Right lobe of liver (tissue), 6 donors: ENCODE results near the gene F13A1. TPM values are rescaled to one million over a fixed set of nuclear protein-coding genes. Genes with fewer than 3 reads are reported as not detected.

Source experiments
- ATAC-seq, 4 donors: fragments of 200-7000 bp; cut with Tn5 transposase; one replicate each; pipeline ENCODE4 v1.9.1; 2020; ENCODE audit warnings: mild to moderate bottlenecking in 4 of 4, moderate library complexity in 4 of 4
- DNase-seq, 3 donors: peaks; one replicate each; pipeline ENCODE4 v3.0.0-alpha.2; 2020
- H3K27ac ChIP-seq, 3 donors: fragments of 200-600 bp; one replicate each; pipeline ENCODE4 v1.8.0; 2022
- H3K27me3 ChIP-seq, 2 donors: fragments of 200-600 bp; one replicate each; pipeline ENCODE4 v1.8.0; 2022
- H3K36me3 ChIP-seq, 4 donors: fragments of 200-600 bp; sonication (generic) in 1 of 4; one replicate each; pipeline versions ENCODE4 v1.5.1 to v1.8.0; 2017 to 2022; ENCODE audit warnings: control low read depth in 1 of 4
- H3K4me1 ChIP-seq, 4 donors: fragments of 200-600 bp; sonication (generic) in 1 of 4; one replicate each; pipeline versions ENCODE4 v1.5.1 to v1.8.0; 2017 to 2022; ENCODE audit warnings: control low read depth in 1 of 4
- H3K4me3 ChIP-seq, 3 donors: fragments of 200-600 bp; one replicate each; pipeline ENCODE4 v1.8.0; 2022
- H3K9me3 ChIP-seq, 4 donors: fragments of 200-600 bp; sonication (generic) in 1 of 4; one replicate each; pipeline versions ENCODE4 v1.5.1 to v1.8.0; 2017 to 2022; ENCODE audit warnings: control low read depth in 1 of 4
- CTCF ChIP-seq, 4 donors: fragments of 200-600 bp in 3 of 4; fragments of 450-650 bp in 1 of 4; IDR thresholded peaks; one replicate each; pipeline versions ENCODE4 v1.5.1 to v1.8.0; 2016 to 2022; ENCODE audit warnings: antibody characterized with exemption in 4 of 4, mild to moderate bottlenecking in 2 of 4
- POLR2A ChIP-seq: fragments of 450-650 bp; IDR thresholded peaks from one replicate; pipeline ENCODE4 v1.6.1; 2017; ENCODE audit warnings: antibody characterized with exemption, mild to moderate bottlenecking
- WGBS: methylation state at CpG from one replicate; pipeline ENCODE4 v1.1.6; 2018; ENCODE audit warnings: low coverage, low lambda C conversion rate; ENCODE audit not compliant: insufficient coverage; ENCODE audit errors: missing lambda C conversion rate; 5-methylcytosine and 5-hydroxymethylcytosine counted together
- intact Hi-C, 2 donors: fragments of 100-400 bp; cut with DNase I; formaldehyde crosslinking; loops; one replicate each; pipeline versions ENCODE4 v1.11.2 to v1.14.1; 2022
- total RNA-seq, 6 experiments: library from RNA; depleted of rRNA in 2 of 6; stranded (reverse); fragments of >200 nt in 2 of 6; fragmentation: NEBNext Ultra II Directional in 3 of 6; extraction: Animal tissue kit (Norgen Biotek cat#: 25700) in 3 of 6; gene quantifications; one replicate each; pipeline versions ENCODE4 v1.1.0 to v1.2.4, GENCODE V29; 2016 to 2023
- donor health status: DM: no; HTN: yes; CAD: no.
- donor health status: DM: no; HTN: no; CAD: no.
- donor health status: DM: no; HTN: no; CAD: no.
- donor health status: DM: no; HTN: yes; CAD: no.
- donor health status: DM: no; HTN: yes; CAD: no.

Gene F13A1
- total RNA-seq, 6 experiments from 2014 or later: 0.86 to 10.1 (median 2.1) TPM

GRCh38 chr6:6218759-6219085 lies 101.7 kb downstream of the F13A1 start:
- no peaks in the 10 kb centered on the region for H3K9me3 ChIP-seq
- H3K4me1 ChIP-seq: no peaks in the 10 kb centered on the region
- DNase-seq (no peak), ATAC-seq (no peak)
- intact Hi-C loops: no loop called here
- H3K4me3 ChIP-seq: no peak overlapping the region
- no peaks in the 10 kb centered on the region for H3K27me3 ChIP-seq
- H3K27ac ChIP-seq: no peak overlapping the region
- WGBS: 70% methylated on average over 2 of the region's 3 CpGs
- TF ChIP-seq POLR2A (no peak), CTCF (IDR thresholded peaks at IDR 0.05) (no peak)
- H3K36me3 ChIP-seq: no peaks in the 10 kb centered on the region

GRCh38 chr6:6217855-6218758 lies 102.4 kb downstream of the F13A1 start:
- H3K9me3 ChIP-seq: no peaks in the 10 kb centered on the region
- H3K36me3 ChIP-seq: no peaks in the 10 kb centered on the region
- no peaks in the 10 kb centered on the region for H3K4me1 ChIP-seq
- no peaks in the 10 kb centered on the region for H3K27me3 ChIP-seq
- 50% methylated on average over 10 of the region's 11 CpGs for WGBS
- TF ChIP-seq CTCF (IDR thresholded peaks at IDR 0.05): no peak
- no peak for TF ChIP-seq POLR2A
- no peak overlapping the region for H3K4me3 ChIP-seq
- intact Hi-C loops: no loop called here
- no peak overlapping the region for H3K27ac ChIP-seq
- ATAC-seq (no peak), DNase-seq (no peak)

GRCh38 chr6:6210994-6211393 lies 109.5 kb downstream of the F13A1 start:
- Histone ChIP-seq H3K36me3 (no peaks in the 10 kb centered on the region), H3K4me1 (no peaks in the 10 kb centered on the region), H3K27ac (no peak overlapping the region), H3K9me3 (no peaks in the 10 kb centered on the region), H3K27me3 (no peaks in the 10 kb centered on the region), H3K4me3 (no peak overlapping the region)
- ATAC-seq (no peak), DNase-seq (no peak)
- 71% methylated on average over 2 of the region's 2 CpGs for WGBS
- intact Hi-C loops: no loop called here
- TF ChIP-seq POLR2A: no peak
- no peak for TF ChIP-seq CTCF (IDR thresholded peaks at IDR 0.05)

- ATAC-seq: no peak
- H3K4me1 ChIP-seq: no peaks in the 10 kb centered on the region
- no peak for DNase-seq
- H3K4me3 ChIP-seq: no peak overlapping the region
- TF ChIP-seq CTCF (IDR thresholded peaks at IDR 0.05) (no peak), POLR2A (no peak)
- no peaks in the 10 kb centered on the region for H3K36me3 ChIP-seq
- no peaks in the 10 kb centered on the region for H3K27me3 ChIP-seq
- no peaks in the 10 kb centered on the region for H3K9me3 ChIP-seq
- H3K27ac ChIP-seq: no peak overlapping the region
- intact Hi-C loops: no loop called here
- WGBS: 23% methylated on average over 2 of the region's 2 CpGs
These were observed 117.6 kb downstream of the F13A1 start for GRCh38 chr6:6202886-6203285.
